Activated T-helper 2 cell treated with anti-CD3 and anti-CD28 coated beads, Interferon-gamma antibody, Interleukin-2, Interleukin-4, amounts not matched to agents 10 μg/mL and 5 μg/mL and 100 μg/mL, durations not matched to agents 14 hours and 24 hours and 36 hours (primary cell): ENCODE results near the gene RHOBTB3. TPM values are rescaled to one million over a fixed set of nuclear protein-coding genes. Genes with fewer than 3 reads are reported as not detected.

Experiments
- DNase-seq: peaks from one replicate; pipeline ENCODE4 v3.0.0; 2021; ENCODE audit warnings: low spot score
- H3K27ac Mint-ChIP-seq: one replicate; pipeline ENCODE4 v1.8.0; 2021; ENCODE audit warnings: mixed read lengths
- H3K27me3 Mint-ChIP-seq: one replicate; pipeline ENCODE4 v1.8.0; 2021; ENCODE audit warnings: low read depth, mixed read lengths
- H3K36me3 Mint-ChIP-seq: one replicate; pipeline ENCODE4 v1.8.0; 2021; ENCODE audit warnings: low read depth, mixed read lengths
- H3K4me1 Mint-ChIP-seq: one replicate; pipeline ENCODE4 v1.8.0; 2021; ENCODE audit warnings: low read depth, mixed read lengths
- H3K4me3 Mint-ChIP-seq: one replicate; pipeline ENCODE4 v1.8.0; 2021; ENCODE audit warnings: low read depth, mild to moderate bottlenecking, moderate library complexity, mixed read lengths
- H3K9me3 Mint-ChIP-seq: one replicate; pipeline ENCODE4 v1.8.0; 2021; ENCODE audit warnings: mixed read lengths
- intact Hi-C: fragments of 100-400 bp; cut with micrococcal nuclease; formaldehyde crosslinking; loops from one replicate; pipeline ENCODE4 v1.15.1; 2023
- total RNA-seq: library from RNA; stranded (reverse); gene quantifications from 2 replicates; pipeline ENCODE4 v1.2.3, GENCODE V29; 2022

The RHOBTB3 gene
- total RNA-seq, 1 donor from 2014 or later = 0.57 TPM

DNA sequence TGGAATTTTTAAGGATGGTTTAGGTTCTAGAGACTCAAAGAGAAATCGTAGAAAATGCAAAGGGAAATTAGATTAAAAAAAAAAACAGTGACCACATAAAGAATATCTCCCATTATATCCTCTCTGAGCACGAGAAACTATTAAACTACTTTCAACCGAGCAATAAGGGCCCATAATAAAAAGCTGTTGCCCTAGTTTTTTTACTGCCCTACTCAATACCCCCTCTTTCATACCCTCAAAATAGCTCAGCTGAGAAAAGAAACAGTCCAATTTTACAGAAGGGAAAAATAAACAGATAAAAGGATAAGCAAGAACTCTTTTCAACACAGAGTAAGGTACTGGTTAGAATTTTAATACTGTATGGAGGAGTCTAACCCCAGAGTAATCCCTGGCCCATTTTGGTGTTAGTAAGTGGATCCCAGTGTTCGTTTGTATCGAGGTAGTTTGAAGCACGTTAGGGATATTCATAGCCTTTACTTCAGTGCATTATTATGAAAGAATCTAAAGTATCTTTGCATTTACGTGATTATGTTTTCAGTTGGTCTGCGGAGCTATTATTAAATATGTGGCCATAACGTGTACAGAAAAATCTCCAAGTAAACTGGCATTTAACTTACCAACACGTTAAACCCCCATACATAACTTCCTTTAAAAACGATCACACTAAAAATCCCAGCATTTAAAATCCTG, 980 bp upstream of the RHOBTB3 start:
- peaks cover 81% of the 10 kb centered on the region for H3K27me3 Mint-ChIP-seq
- peaks cover 28% of the 10 kb centered on the region for H3K4me1 Mint-ChIP-seq
- no peak for DNase-seq
- intact Hi-C loops = no loop called here
- H3K4me3 Mint-ChIP-seq = peak overlapping the region; percentile 61
- H3K36me3 Mint-ChIP-seq = no peaks in the 10 kb centered on the region
- no peaks in the 10 kb centered on the region for H3K9me3 Mint-ChIP-seq
- H3K27ac Mint-ChIP-seq = no peak overlapping the region

DNA sequence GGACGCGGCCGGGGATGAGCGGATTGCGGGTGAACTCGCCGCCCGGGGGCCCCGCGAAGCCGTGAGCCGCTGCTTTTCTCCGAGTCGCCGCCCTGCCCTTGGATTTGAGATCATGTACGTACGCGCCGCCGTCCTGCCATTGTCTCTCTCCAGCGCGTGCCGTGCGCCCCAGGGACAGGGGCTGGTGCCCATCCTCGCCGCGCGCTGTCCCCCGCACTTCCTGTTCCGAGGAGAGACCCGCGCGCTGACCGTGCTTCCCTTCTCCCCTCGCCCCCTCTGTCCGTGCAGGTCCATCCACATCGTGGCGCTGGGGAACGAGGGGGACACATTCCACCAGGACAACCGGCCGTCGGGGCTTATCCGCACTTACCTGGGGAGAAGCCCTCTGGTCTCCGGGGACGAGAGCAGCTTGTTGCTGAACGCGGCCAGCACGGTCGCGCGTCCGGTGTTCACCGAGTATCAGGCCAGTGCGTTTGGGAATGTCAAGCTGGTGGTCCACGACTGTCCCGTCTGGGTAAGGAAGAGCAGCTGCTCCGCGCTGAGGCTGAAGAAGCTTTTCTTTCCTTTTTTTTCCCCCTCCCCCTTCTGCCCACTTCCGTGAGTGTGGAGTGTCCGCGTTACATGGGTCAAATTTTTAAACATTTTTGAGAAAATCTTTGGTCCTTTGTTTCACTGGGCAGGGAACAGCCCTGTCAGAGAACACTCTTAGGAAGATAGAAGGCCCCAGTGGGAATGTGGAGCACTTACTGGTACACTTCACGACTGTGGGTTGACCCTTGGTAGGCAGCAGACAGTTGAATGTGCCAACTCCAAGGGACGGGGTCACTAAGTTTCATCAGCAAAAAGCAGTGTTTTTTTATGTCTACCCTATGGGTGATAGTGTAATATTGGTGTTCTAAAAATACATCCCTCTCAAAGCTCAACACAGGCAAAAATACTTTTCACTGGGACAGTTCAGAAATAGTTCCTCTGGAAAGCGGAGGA, 727 bp downstream of the RHOBTB3 start:
- no peak for DNase-seq
- intact Hi-C loops = loop anchor here (2.0 kb wide), 1 partner anchor 67 kb away; no protein-coding TSS in a partner anchor
- H3K27me3 Mint-ChIP-seq = peaks cover 80% of the 10 kb centered on the region

DNA sequence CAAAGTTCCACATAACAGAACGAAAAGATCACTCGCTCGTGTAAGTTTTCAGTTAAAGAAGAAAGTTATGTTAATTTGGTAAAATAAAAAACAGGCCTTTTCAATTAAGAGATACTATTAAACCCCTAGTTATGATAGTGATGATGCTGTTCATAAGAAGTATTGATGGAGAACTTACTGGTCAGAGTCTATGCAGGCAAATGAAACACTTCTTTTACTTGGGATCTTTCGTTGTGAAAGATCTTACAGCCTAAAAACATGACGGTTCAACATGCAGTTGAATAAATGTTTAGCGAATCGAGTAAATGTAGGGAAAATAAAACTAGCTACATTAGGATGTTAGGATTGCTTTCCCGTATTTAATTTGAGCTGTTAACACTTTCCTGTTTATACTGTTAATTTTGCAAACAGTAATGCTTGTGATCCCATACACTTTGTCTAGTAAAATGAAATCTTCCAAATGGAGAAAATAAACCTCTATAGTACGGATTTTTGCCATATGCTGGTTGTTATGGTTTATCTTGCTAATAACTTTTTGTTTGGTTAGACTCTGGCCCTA, 2.0 kb downstream of the RHOBTB3 start:
- DNase-seq = no peak
- intact Hi-C loops = loop anchor here (2.0 kb wide), 1 partner anchor 68 kb away; no protein-coding TSS in a partner anchor
- Mint-ChIP-seq H3K36me3 (no peaks in the 10 kb centered on the region), H3K27ac (no peak overlapping the region), H3K4me3 (no peak overlapping the region), H3K9me3 (no peaks in the 10 kb centered on the region), H3K4me1 (peaks cover 20% of the 10 kb centered on the region), H3K27me3 (peaks cover 76% of the 10 kb centered on the region)

More for the DNA sequence above, 727 bp downstream of the RHOBTB3 start:
- no peaks in the 10 kb centered on the region for H3K36me3 Mint-ChIP-seq
- H3K4me3 Mint-ChIP-seq = peak overlapping the region; percentile 76
- H3K9me3 Mint-ChIP-seq = no peaks in the 10 kb centered on the region
- no peak overlapping the region for H3K27ac Mint-ChIP-seq
- peaks cover 18% of the 10 kb centered on the region for H3K4me1 Mint-ChIP-seq

DNA sequence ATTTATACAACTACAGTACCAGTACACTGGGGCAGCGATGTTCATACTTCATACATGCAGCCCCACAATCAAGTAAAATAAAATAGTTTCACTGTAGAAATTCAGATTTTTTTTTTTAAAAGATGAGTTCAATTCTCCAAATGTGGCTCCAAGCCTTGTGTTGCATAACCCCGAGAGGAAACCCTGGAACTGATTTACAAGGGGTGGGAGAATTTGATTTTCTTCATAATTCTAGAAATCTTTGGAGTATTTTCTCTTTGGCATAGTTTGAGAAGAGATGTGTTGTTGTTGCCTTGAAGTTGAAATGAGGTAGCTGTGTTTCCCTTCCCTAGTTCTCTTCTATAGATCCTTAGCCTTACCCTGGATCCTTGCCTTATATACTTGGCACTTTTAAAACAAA, 3.1 kb downstream of the RHOBTB3 start:
- no peaks in the 10 kb centered on the region for H3K36me3 Mint-ChIP-seq
- peaks cover 16% of the 10 kb centered on the region for H3K4me1 Mint-ChIP-seq
- no peak overlapping the region for H3K4me3 Mint-ChIP-seq
- H3K27me3 Mint-ChIP-seq = peaks cover 73% of the 10 kb centered on the region
- no peak overlapping the region for H3K27ac Mint-ChIP-seq
- H3K9me3 Mint-ChIP-seq = no peaks in the 10 kb centered on the region
- intact Hi-C loops = no loop called here
- no peak for DNase-seq

DNA sequence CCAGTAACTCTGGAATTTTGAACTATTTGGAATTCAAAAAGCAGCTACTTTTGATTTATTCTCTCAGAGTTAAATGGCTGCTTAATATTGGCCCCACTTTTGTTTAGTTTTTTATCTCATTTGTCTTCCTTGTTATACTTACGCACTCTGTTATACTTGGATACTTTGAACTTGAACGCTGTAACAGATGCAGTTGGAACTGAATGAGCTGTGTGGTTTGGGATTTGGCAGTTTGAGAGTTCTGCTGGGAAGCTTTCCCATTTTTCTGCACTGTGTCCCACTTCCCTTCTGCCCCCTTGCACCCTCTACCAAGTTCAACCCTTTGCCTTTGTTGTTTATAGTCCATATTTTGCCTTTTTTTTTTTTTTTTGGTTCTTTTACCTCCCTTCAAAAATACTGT, 3.8 kb downstream of the RHOBTB3 start:
- DNase-seq = no peak
- Mint-ChIP-seq H3K27me3 (peaks cover 67% of the 10 kb centered on the region), H3K4me3 (no peak overlapping the region), H3K27ac (no peak overlapping the region), H3K4me1 (peaks cover 20% of the 10 kb centered on the region), H3K36me3 (no peaks in the 10 kb centered on the region), H3K9me3 (no peaks in the 10 kb centered on the region)
- intact Hi-C loops = no loop called here

DNA sequence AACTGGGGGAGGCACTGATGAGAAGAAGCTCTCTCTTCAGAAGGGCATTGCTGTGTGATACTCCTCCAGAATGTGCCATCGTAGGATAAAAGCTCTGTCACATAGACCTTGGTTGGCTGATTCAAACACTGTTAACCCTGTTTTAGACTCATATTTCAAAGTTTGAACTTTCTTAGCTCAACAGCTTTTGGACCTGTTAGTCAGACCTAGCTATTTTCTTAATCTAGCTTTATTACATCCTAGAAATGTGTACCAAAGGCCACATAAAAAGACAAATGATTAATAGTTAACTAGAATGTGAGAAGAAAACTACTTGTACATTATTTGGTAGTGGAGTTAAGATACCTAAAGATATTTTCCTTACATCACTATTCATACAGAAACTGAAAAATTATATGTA, 4.3 kb downstream of the RHOBTB3 start:
- H3K9me3 Mint-ChIP-seq = peaks cover 3% of the 10 kb centered on the region
- DNase-seq = no peak
- intact Hi-C loops = no loop called here
- H3K36me3 Mint-ChIP-seq = no peaks in the 10 kb centered on the region
- H3K4me3 Mint-ChIP-seq = no peak overlapping the region
- H3K4me1 Mint-ChIP-seq = peaks cover 22% of the 10 kb centered on the region
- H3K27ac Mint-ChIP-seq = no peak overlapping the region
- H3K27me3 Mint-ChIP-seq = peaks cover 62% of the 10 kb centered on the region

DNA sequence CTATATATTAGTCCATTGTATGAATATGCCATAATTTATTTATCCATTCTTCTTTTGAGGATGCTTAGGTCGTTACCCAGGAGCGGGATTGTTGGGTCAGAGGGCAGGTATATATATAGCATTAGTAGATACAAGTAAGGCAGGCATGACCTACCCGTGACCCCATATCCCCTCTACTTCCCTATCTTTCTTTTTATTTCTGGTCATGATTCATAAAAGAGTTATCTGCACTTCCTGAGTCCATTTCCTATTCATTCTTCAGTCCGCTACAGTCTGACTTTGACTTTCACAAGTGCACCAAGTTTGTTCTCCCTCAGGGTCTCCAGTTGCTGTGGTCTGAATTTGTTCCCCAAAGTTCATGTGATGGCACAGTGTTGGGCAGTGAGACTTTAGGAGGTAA, 6.9 kb downstream of the RHOBTB3 start:
- Mint-ChIP-seq H3K36me3 (no peaks in the 10 kb centered on the region), H3K4me3 (no peak overlapping the region), H3K4me1 (peaks cover 10% of the 10 kb centered on the region), H3K27ac (no peak overlapping the region), H3K27me3 (peaks cover 46% of the 10 kb centered on the region), H3K9me3 (peaks cover 3% of the 10 kb centered on the region)
- no peak for DNase-seq
- intact Hi-C loops = no loop called here

DNA sequence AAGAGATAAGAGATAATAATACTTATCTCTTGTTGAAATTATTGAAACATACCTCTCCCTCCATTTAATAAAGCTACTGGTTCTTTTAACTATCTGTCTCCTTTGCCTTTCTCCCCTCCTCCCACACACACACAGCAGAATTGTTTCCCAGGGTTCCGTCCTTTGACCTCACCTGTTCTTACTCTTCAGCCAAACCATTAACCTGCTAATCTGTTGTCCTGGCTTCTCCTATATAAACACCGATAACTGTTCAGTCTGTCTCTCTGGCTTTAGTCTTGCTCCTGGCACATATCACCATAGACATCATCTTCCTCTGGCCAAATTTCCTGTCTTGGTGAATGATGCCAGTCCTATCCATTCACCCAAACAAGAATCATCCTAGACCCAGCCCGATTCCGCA, 7.7 kb downstream of the RHOBTB3 start:
- intact Hi-C loops = no loop called here
- Mint-ChIP-seq H3K27ac (no peak overlapping the region), H3K36me3 (no peaks in the 10 kb centered on the region), H3K4me1 (peaks cover 10% of the 10 kb centered on the region), H3K4me3 (no peak overlapping the region), H3K27me3 (peaks cover 43% of the 10 kb centered on the region), H3K9me3 (peaks cover 3% of the 10 kb centered on the region)
- DNase-seq = no peak

DNA sequence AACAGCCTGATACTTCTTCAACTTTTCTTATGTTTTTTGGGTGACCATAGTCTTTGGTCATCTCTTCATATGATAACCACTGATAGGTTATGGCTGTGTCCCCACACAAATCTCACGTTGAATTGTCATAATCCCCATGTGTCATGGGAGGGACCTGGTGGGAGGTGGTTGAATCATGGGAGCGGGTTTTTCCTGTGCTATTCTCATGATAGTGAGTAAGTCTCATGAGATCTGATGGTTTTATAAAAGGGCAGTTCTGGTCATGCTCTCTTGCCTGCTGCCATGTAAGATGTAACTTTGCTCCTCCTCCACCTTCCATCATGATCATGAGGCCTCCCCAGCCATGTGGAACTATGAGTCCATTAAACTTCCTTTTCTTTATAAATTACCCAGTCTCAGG, 8.7 kb downstream of the RHOBTB3 start:
- no peak for DNase-seq
- no peaks in the 10 kb centered on the region for H3K36me3 Mint-ChIP-seq
- intact Hi-C loops = no loop called here
- peaks cover 41% of the 10 kb centered on the region for H3K27me3 Mint-ChIP-seq
- H3K9me3 Mint-ChIP-seq = peaks cover 3% of the 10 kb centered on the region
- peaks cover 10% of the 10 kb centered on the region for H3K4me1 Mint-ChIP-seq
- no peak overlapping the region for H3K4me3 Mint-ChIP-seq
- H3K27ac Mint-ChIP-seq = no peak overlapping the region

DNA sequence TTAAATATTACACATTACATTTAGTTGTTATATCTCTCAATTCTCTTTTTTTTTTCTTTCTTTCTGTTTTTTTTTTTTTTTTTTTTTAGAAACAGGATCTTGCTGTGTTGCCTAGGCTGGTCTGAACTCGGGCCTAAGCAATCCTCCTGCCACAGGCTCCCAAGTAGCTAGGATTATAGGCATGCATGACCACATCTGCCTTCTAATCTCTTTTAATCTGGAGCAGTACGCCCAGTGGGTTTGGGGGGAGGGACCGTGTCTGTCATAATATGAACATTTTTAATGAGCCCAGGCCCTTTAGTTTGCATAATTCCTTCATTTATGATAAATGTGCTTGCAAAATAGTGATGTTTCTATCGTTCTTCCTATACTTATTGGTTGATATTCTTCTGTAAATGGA, 10.3 kb downstream of the RHOBTB3 start:
- no peak for DNase-seq
- H3K9me3 Mint-ChIP-seq = peaks cover 3% of the 10 kb centered on the region
- no peaks in the 10 kb centered on the region for H3K36me3 Mint-ChIP-seq
- H3K27ac Mint-ChIP-seq = no peak overlapping the region
- H3K4me1 Mint-ChIP-seq = peaks cover 16% of the 10 kb centered on the region
- no peak overlapping the region for H3K4me3 Mint-ChIP-seq
- intact Hi-C loops = no loop called here
- H3K27me3 Mint-ChIP-seq = peaks cover 32% of the 10 kb centered on the region

DNA sequence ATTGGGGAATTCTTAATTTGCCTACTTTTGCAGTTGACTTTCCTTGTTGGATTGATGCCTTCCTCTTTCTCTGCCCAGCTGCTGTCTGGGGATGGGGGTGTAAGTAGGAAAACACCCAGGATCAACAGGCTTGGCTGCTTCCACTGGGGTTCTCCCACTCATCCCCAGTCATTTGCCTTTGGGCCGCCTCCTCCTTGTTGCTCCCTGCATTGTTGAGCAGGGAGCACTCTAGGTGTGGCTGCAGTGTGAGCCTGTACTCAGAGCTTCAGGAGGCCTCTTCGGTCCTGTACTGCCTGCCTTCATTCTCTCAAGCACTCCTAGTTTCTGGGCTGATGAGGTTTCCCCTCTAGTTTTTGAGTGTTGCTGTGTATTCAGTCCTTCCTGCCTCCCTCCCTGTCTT, 12.1 kb downstream of the RHOBTB3 start:
- Mint-ChIP-seq H3K4me3 (no peak overlapping the region), H3K4me1 (peaks cover 20% of the 10 kb centered on the region), H3K36me3 (no peaks in the 10 kb centered on the region), H3K9me3 (peaks cover 3% of the 10 kb centered on the region), H3K27me3 (peaks cover 27% of the 10 kb centered on the region), H3K27ac (no peak overlapping the region)
- intact Hi-C loops = no loop called here
- DNase-seq = no peak

DNA sequence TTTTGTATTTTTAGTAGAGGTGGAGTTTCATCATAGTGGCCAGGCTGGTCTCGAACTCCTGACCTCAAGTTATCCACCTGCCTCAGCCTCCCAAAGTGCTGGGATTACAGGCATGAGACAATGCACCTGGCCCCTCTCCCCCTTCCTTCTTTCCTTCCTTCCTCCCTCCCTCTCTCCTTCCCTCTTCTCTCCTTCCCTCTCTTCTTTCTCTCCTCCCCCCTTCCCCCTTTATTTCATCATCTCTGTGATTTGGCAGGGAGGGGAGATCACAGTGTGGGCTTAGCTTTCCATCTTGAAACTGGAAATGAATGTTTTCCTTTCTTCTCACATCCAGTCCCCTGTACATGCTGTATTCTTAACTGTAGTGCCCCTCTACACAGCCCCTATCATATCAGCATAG, 12.7 kb downstream of the RHOBTB3 start:
- peaks cover 3% of the 10 kb centered on the region for H3K9me3 Mint-ChIP-seq
- H3K27ac Mint-ChIP-seq = no peak overlapping the region
- peaks cover 26% of the 10 kb centered on the region for H3K27me3 Mint-ChIP-seq
- peaks cover 20% of the 10 kb centered on the region for H3K4me1 Mint-ChIP-seq
- DNase-seq = no peak
- H3K36me3 Mint-ChIP-seq = no peaks in the 10 kb centered on the region
- H3K4me3 Mint-ChIP-seq = no peak overlapping the region
- intact Hi-C loops = no loop called here

DNA sequence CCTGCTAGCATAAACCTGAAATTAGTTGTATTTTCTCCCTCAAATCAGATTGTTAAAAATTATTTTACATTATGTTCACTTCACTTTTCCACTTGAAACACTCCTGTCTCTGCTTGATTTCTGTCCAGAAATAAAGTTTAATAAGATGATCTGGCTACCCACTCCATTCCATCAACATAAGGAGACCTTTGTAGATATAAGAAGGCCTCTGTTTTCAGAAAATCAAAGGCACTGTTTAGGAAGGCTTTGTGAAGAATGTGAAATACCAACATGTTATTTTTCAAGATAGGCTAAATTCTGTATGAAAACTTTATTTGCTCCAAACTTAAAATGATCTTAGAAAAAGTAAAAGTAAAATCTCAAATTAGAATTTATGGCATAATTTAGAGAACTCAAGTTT, 15.1 kb downstream of the RHOBTB3 start:
- DNase-seq = no peak
- intact Hi-C loops = loop anchor here (2.0 kb wide), 1 partner anchor 27 kb away; no protein-coding TSS in a partner anchor
- Mint-ChIP-seq H3K27me3 (peaks cover 29% of the 10 kb centered on the region), H3K27ac (no peak overlapping the region), H3K4me1 (peaks cover 12% of the 10 kb centered on the region), H3K36me3 (no peaks in the 10 kb centered on the region), H3K4me3 (no peak overlapping the region), H3K9me3 (no peaks in the 10 kb centered on the region)
